ENCODE measurements around the gene RPP25. TPM values are rescaled to one million over a fixed set of nuclear protein-coding genes. Genes with fewer than 3 reads are reported as not detected.
A peak's percentile ranks its signal among the peaks of the same experiment; 100 is the strongest.

The RPP25 gene
- total and polyA plus RNA-seq, 2 of the 13 experiments (the other 11 are each of a cell fraction or from before 2014, with no cell fraction given), result 0.05 to 0.11 TPM

DNA sequence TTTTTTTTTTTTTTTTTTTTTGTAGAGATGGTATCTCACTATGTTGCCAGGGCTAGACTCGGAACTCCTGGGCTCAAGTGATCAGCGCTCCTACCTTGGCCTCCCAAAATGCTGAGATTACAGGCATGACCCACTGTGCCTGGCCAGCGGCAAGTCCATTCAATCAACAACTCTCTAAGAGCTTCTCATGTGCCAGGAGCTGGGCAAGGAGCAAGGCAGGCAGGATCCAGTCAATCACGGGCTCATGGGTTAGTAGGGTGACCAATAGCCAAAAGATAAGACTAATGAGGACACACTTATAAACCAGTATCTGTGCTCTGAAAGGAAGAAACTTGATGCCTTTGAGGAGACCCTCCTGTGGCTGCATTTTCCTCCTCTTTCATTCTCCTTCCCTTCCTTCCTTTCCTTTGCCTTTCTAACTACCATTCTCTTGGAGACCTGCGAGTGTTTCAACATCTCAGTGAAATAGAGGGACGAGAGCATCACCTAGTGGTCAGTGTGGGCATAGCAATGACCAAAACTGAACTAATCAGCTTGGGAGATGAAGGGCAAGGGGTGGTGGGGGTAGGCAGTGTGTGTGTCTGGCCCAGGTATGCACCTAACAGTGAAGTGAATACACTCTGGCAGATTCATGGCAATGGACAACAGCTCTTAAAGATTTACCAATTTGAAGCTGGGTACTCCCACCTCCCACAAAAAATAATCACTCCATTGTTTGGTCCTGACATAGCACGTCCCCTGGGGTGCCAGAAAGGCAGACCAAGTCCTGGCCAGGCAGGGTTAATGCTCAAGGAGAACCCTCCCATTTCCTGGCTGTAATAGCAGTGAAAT, 6.3 kb downstream of the RPP25 start (continued):
- TF ChIP-seq, protein P1, sequence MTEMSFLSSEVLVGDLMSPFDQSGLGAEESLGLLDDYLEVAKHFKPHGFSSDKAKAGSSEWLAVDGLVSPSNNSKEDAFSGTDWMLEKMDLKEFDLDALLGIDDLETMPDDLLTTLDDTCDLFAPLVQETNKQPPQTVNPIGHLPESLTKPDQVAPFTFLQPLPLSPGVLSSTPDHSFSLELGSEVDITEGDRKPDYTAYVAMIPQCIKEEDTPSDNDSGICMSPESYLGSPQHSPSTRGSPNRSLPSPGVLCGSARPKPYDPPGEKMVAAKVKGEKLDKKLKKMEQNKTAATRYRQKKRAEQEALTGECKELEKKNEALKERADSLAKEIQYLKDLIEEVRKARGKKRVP (CRISPR knock-in tag; IDR thresholded peaks at IDR 0.05), result peak in 1 of 2 experiments; percentile 44; a peak in 1 of 4 replicates
- no peak for TF ChIP-seq GABPB1 (CRISPR knock-in tag; IDR thresholded peaks at IDR 0.05)
- TF ChIP-seq ZNF329 (CRISPR knock-in tag; IDR thresholded peaks at IDR 0.05; ENCODE audit: low read depth), result no peak
- TF ChIP-seq, protein P2, sequence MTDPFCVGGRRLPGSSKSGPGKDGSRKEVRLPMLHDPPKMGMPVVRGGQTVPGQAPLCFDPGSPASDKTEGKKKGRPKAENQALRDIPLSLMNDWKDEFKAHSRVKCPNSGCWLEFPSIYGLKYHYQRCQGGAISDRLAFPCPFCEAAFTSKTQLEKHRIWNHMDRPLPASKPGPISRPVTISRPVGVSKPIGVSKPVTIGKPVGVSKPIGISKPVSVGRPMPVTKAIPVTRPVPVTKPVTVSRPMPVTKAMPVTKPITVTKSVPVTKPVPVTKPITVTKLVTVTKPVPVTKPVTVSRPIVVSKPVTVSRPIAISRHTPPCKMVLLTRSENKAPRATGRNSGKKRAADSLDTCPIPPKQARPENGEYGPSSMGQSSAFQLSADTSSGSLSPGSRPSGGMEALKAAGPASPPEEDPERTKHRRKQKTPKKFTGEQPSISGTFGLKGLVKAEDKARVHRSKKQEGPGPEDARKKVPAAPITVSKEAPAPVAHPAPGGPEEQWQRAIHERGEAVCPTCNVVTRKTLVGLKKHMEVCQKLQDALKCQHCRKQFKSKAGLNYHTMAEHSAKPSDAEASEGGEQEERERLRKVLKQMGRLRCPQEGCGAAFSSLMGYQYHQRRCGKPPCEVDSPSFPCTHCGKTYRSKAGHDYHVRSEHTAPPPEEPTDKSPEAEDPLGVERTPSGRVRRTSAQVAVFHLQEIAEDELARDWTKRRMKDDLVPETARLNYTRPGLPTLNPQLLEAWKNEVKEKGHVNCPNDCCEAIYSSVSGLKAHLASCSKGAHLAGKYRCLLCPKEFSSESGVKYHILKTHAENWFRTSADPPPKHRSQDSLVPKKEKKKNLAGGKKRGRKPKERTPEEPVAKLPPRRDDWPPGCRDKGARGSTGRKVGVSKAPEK (CRISPR knock-in tag; IDR thresholded peaks at IDR 0.05; ENCODE audit: borderline replicate concordance), result no peak
- TF ChIP-seq HDAC1 (CRISPR knock-in tag; IDR thresholded peaks at IDR 0.05), result no peak
- no peak for TF ChIP-seq GABPA (IDR thresholded peaks at IDR 0.05; ENCODE audit: low read depth, low read length)
- TF ChIP-seq GABPA (CRISPR knock-in tag; IDR thresholded peaks at IDR 0.05; ENCODE audit: low read depth), result no peak
- TF ChIP-seq SOX5 (CRISPR knock-in tag; IDR thresholded peaks at IDR 0.05; ENCODE audit: borderline replicate concordance), result no peak
- no peak for TF ChIP-seq TEAD2 (CRISPR knock-in tag; IDR thresholded peaks at IDR 0.05)
- TF ChIP-seq ATF7-NPFF (CRISPR knock-in tag; IDR thresholded peaks at IDR 0.05; ENCODE audit: low read depth), result no peak
- no peak for TF ChIP-seq ZFP37 (CRISPR knock-in tag; IDR thresholded peaks at IDR 0.05; ENCODE audit: borderline replicate concordance)
- no peak for TF ChIP-seq KDM3A (CRISPR knock-in tag; IDR thresholded peaks at IDR 0.05; ENCODE audit: low read depth)
- TF ChIP-seq KAT2B (IDR thresholded peaks at IDR 0.05; ENCODE audit: borderline replicate concordance, low read depth, low read length), result no peak
- TF ChIP-seq RARG (CRISPR knock-in tag; IDR thresholded peaks at IDR 0.05; ENCODE audit: low read depth), result no peak
- TF ChIP-seq XRCC5 (optimal IDR thresholded peaks at IDR 0.05; ENCODE audit: low read length), result peak; percentile 66
- TF ChIP-seq GLMP (CRISPR knock-in tag; IDR thresholded peaks at IDR 0.05; ENCODE audit: borderline replicate concordance), result no peak
- TF ChIP-seq SRSF1 (optimal IDR thresholded peaks at IDR 0.05; ENCODE audit: low read depth, low read length), result no peak
- TF ChIP-seq SUZ12 (IDR thresholded peaks at IDR 0.05; ENCODE audit: low read depth, low read length), result no peak
- no peak for TF ChIP-seq NR2F6 (IDR thresholded peaks at IDR 0.05)
- TF ChIP-seq NR2F6 (CRISPR knock-in tag; IDR thresholded peaks at IDR 0.05), result peak; percentile 47; the same call in 1 of the 2 replicates
- TF ChIP-seq SALL1 (CRISPR knock-in tag; IDR thresholded peaks at IDR 0.05), result no peak
- TF ChIP-seq, protein P3, sequence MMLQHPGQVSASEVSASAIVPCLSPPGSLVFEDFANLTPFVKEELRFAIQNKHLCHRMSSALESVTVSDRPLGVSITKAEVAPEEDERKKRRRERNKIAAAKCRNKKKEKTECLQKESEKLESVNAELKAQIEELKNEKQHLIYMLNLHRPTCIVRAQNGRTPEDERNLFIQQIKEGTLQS (CRISPR knock-in tag; IDR thresholded peaks at IDR 0.05), result no peak

Data from HepG2 (cell line).